Kidney (tissue), 14 donors: ENCODE results near the gene ITGB1BP1. TPM values are rescaled to one million over a fixed set of nuclear protein-coding genes. Genes with fewer than 3 reads are reported as not detected.

Experiments
- DNase-seq, 5 donors: peaks; one replicate each; pipeline ENCODE4 v3.0.0-alpha.2; 2013 to 2020
- FAIRE-seq: peaks from 2 replicates; lab custom pipeline; 2012; peaks lifted over from hg19 to GRCh38; lab: Jason Lieb, UNC
- H3K27ac ChIP-seq, 2 donors: one replicate each; pipeline ENCODE4 v1.7.0; 2013; ENCODE audit warnings: low read depth in 2 of 2, low read length in 2 of 2, inconsistent platforms in 1 of 2
- H3K27me3 ChIP-seq: one replicate; pipeline ENCODE4 v1.7.1; 2013; ENCODE audit warnings: low read length, inconsistent platforms; ENCODE audit not compliant: control insufficient read depth, insufficient read depth
- H3K36me3 ChIP-seq, 3 donors: one replicate each; pipeline versions ENCODE4 v1.7.0 to v1.7.1; 2013; ENCODE audit warnings: low read length in 3 of 3, control low read depth in 1 of 3, inconsistent platforms in 1 of 3; ENCODE audit not compliant: insufficient read depth in 3 of 3, control insufficient read depth in 2 of 3
- H3K4me1 ChIP-seq, 3 donors: one replicate each; pipeline versions ENCODE4 v1.7.0 to v1.7.1; 2013; ENCODE audit warnings: low read length in 3 of 3, inconsistent platforms in 1 of 3, low read depth in 1 of 3; ENCODE audit not compliant: control insufficient read depth in 2 of 3, insufficient read depth in 2 of 3
- H3K4me3 ChIP-seq, 3 donors: one replicate each; pipeline versions ENCODE4 v1.7.0 to v1.8.1; 2013; ENCODE audit warnings: low read length in 3 of 3, control low read depth in 1 of 3, inconsistent platforms in 1 of 3
- H3K9ac ChIP-seq, 3 donors: one replicate each; pipeline versions ENCODE4 v1.7.0 to v1.7.1; 2013; ENCODE audit warnings: low read length in 3 of 3, control low read depth in 1 of 3, inconsistent platforms in 1 of 3
- H3K9me3 ChIP-seq, 3 donors: one replicate each; pipeline versions ENCODE4 v1.7.0 to v1.7.1; 2013; ENCODE audit warnings: low read length in 3 of 3, control low read depth in 1 of 3, inconsistent platforms in 1 of 3; ENCODE audit not compliant: control insufficient read depth in 2 of 3, insufficient read depth in 1 of 3
- intact Hi-C: fragments of 100-400 bp; cut with DNase I; formaldehyde crosslinking; loops from one replicate; pipeline ENCODE4 v1.11.1; 2022
- polyA plus RNA-seq: library from polyadenylated mRNA; stranded (reverse); fragments of 350-450 nt; fragmentation: Illumina TruSeq; extraction: RNeasy Lipid Tissue Mini Kit (QIAGEN cat#74804); gene quantifications from one replicate; pipeline ENCODE4 v1.2.3, GENCODE V29; 2014; ENCODE audit warnings: low read depth, low replicate concordance; ENCODE audit not compliant: insufficient read depth
- total RNA-seq: library from RNA; stranded (reverse); fragmentation: NEBNext Ultra II Directional; extraction: Animal tissue kit (Norgen Biotek cat#: 25700); gene quantifications from one replicate; pipeline ENCODE4 v1.2.1, GENCODE V29; 2021
- TF ChIP-seq, protein P1 (sequence below): IDR thresholded peaks from 3 replicates; pipeline ENCODE4 v1.5.1; 2012; ENCODE audit warnings: mild to moderate bottlenecking, moderate library complexity, borderline replicate concordance; ENCODE audit not compliant: insufficient read depth; ENCODE audit errors: extremely low read depth
- donor health status: control.
- donor health status: control.
- donor health status: control.
- donor health status: control.
- donor health status: control.
- donor health status: DM: yes; HTN: yes; CAD: no.
- donor health status: Normal renal cell carcinoma (clear cell type).

Gene ITGB1BP1
- total and polyA plus RNA-seq, 2 donors from 2014 or later, result 67.1 to 164 TPM

DNA sequence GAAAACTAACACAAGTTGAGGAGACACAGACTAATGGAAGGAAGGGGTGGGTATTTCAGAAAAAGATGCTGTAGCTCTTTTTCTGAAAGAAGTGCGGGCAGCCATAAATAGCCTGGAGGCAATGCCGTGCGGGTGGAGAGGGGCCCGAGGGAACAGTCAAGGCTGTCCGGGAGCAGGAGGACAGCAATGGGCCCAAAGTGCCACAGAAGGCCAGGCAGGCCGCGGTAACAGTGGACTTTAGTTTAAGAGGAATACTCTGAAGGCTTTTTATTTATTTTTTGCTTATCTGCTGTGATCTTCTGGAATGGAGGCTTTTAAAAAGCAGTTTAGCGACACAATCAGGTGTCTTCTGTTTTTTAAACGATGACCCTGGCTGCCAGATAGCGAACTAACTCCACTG is 2.8 kb downstream of the ITGB1BP1 start:
- intact Hi-C loops, result no loop called here
- Histone ChIP-seq H3K4me3 (no peak overlapping the region), H3K4me1 (peaks cover 3 to 21% (median 3%) of the 10 kb centered on the region in 3 donors), H3K27ac (no peak overlapping the region), H3K27me3 (no peaks in the 10 kb centered on the region), H3K9me3 (no peaks in the 10 kb centered on the region), H3K9ac (no peak overlapping the region), H3K36me3 (peaks cover 0 to 3% (median 0%) of the 10 kb centered on the region in 3 donors)
- FAIRE-seq (no peak), DNase-seq (no peak)
- TF ChIP-seq, protein P1, sequence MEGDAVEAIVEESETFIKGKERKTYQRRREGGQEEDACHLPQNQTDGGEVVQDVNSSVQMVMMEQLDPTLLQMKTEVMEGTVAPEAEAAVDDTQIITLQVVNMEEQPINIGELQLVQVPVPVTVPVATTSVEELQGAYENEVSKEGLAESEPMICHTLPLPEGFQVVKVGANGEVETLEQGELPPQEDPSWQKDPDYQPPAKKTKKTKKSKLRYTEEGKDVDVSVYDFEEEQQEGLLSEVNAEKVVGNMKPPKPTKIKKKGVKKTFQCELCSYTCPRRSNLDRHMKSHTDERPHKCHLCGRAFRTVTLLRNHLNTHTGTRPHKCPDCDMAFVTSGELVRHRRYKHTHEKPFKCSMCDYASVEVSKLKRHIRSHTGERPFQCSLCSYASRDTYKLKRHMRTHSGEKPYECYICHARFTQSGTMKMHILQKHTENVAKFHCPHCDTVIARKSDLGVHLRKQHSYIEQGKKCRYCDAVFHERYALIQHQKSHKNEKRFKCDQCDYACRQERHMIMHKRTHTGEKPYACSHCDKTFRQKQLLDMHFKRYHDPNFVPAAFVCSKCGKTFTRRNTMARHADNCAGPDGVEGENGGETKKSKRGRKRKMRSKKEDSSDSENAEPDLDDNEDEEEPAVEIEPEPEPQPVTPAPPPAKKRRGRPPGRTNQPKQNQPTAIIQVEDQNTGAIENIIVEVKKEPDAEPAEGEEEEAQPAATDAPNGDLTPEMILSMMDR, result no peak

DNA sequence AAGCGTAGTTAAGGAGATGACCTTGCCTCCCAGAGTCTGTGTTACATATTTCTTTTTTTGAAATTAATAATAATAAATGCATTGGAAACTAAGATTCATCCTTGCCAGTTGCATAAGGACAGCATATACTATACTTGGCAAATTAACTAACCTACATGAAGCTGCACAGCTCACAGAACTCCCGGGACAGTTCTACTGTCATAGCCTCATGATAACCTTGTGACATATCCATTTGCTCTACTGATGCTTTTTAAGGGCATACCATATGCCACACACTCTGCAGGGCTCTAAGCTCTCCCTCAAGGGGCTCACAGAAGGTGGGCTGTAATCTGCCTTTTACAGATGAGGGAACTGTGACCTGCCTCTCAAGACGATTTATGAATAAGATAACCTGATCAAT is 3.8 kb downstream of the ITGB1BP1 start:
- Histone ChIP-seq H3K27me3 (no peaks in the 10 kb centered on the region), H3K9me3 (no peaks in the 10 kb centered on the region), H3K36me3 (peaks cover 0 to 3% (median 0%) of the 10 kb centered on the region in 3 donors), H3K27ac (no peak overlapping the region), H3K9ac (no peak overlapping the region), H3K4me3 (no peak overlapping the region), H3K4me1 (peaks cover 2 to 16% (median 3%) of the 10 kb centered on the region in 3 donors)
- DNase-seq (no peak), FAIRE-seq (no peak)
- TF ChIP-seq, protein P1, result no peak
- intact Hi-C loops, result no loop called here

- FAIRE-seq, result no peak
- H3K36me3 ChIP-seq, result peaks cover 0 to 7% (median 0%) of the 10 kb centered on the region in 3 donors
Observed at GRCh38 chr2:9418746-9419145, 4.6 kb downstream of the ITGB1BP1 start.

More at GRCh38 chr2:9418746-9419145, 4.6 kb downstream of the ITGB1BP1 start:
- TF ChIP-seq, protein P1, result no peak
- Histone ChIP-seq H3K27me3 (no peaks in the 10 kb centered on the region), H3K27ac (no peak overlapping the region), H3K9ac (no peak overlapping the region), H3K4me3 (no peak overlapping the region), H3K4me1 (peaks cover 0 to 11% (median 0%) of the 10 kb centered on the region in 3 donors), H3K9me3 (no peaks in the 10 kb centered on the region)
- intact Hi-C loops, result no loop called here
- DNase-seq, result no peak
